Testis (tissue), 2 donors: ENCODE measurements around the gene LAX1.

Source experiments
- CTCF ChIP-seq, 3 experiments: fragments of 450-650 bp in 2 of 3; fragments of 200-600 bp in 1 of 3; sonication (generic) in 1 of 3; IDR thresholded peaks; one replicate each; pipeline ENCODE4 v1.5.1; 2016 to 2019; ENCODE audit warnings: antibody characterized with exemption in 3 of 3, mild to moderate bottlenecking in 2 of 3, moderate library complexity in 1 of 3
- POLR2A ChIP-seq: fragments of 450-650 bp; IDR thresholded peaks from one replicate; pipeline ENCODE4 v1.6.1; 2017; ENCODE audit warnings: antibody characterized with exemption, mild to moderate bottlenecking, moderate library complexity

- TF ChIP-seq POLR2A (no peak), CTCF (IDR thresholded peaks at IDR 0.05) (no peak)
These were observed 4.5 kb upstream of the LAX1 start for GRCh38 chr1:203760506-203760905.
